Measurements from ENCODE around the gene MICAL2.

Gene MICAL2

DNA sequence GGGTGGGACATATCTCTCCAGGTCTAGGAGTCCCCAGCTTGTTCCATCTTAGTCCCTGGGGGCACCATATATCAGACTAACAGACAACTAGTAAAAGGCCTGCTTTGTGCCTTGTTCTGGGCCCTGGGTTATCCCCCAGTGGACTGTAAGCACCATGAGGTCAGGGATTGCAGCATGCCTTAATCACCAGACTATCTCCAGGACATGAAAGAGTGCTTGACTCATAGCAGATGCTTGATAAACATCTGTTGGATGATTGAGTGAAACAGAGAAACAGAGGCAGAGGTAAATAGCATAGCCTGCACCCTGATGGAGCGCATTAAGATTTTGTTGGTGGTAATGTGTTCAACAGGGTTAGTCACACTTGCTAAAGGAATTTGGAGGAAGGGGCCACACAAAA, 94.1 kb downstream of the MICAL2 start:
- DNase-seq = no peak

DNA sequence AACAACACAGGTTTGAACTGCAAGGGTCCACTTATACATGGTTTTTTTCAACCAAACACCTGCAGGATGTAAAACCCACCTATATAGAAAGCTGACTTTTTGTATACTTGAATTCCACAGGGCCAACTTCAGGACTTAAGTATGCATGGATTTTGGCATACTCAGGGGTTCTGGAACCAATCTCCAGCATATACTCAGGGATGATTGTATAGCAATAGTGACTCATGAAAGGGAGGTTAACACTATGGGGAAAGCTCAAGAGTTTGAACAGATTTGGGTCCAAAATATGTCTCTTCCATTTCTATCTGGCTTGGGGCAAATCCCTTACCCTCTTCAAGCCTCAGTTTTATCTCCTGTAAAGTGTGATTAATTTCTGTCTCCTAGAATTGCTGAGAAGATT, 94.9 kb downstream of the MICAL2 start:
- DNase-seq = no peak

GRCh38 chr11:12206529-12206928, 96.1 kb downstream of the MICAL2 start:
- peak in 1 of 58 donors; percentile 23 for DNase-seq

DNA sequence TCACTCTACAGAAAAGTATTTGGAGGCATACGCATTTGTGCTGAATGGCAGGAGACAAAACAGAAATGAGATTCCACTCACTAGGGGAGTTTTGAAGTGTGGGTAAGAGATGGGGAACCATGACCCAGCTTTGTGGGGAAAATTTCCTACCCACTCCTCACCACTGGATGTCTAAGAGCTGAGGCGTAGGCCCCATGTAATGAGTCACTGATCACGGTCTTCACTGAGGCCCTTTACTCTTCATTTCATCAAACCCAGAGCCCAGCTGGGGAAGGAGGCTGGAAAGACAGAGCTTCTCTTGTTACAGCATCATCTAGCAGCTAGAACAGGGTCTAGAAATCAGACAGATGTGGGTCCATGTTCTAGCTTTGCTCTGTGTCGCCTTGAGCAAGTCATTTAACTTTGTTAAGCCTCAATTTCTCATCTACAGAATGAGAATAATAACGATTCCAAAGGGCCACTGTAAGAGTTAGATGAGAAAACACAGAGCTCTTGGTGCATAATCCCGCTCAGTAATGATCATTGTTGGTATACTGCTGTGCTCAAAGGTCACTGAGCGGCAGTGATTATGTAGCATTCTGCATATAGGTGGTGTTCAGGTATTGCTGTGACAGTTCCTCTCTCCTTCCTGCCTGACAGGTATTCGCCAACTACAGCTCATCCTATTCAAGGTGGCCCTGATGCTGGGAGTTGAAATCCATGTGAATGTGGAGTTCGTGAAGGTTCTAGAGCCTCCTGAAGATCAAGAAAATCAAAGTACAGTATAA, 97.2 kb downstream of the MICAL2 start:
- DNase-seq = no peak

- no peak for DNase-seq
Measured at GRCh38 chr11:12209096-12209495, 98.7 kb downstream of the MICAL2 start.

- no peak for DNase-seq
Measured at GRCh38 chr11:12210200-12210599, 99.8 kb downstream of the MICAL2 start.

DNA sequence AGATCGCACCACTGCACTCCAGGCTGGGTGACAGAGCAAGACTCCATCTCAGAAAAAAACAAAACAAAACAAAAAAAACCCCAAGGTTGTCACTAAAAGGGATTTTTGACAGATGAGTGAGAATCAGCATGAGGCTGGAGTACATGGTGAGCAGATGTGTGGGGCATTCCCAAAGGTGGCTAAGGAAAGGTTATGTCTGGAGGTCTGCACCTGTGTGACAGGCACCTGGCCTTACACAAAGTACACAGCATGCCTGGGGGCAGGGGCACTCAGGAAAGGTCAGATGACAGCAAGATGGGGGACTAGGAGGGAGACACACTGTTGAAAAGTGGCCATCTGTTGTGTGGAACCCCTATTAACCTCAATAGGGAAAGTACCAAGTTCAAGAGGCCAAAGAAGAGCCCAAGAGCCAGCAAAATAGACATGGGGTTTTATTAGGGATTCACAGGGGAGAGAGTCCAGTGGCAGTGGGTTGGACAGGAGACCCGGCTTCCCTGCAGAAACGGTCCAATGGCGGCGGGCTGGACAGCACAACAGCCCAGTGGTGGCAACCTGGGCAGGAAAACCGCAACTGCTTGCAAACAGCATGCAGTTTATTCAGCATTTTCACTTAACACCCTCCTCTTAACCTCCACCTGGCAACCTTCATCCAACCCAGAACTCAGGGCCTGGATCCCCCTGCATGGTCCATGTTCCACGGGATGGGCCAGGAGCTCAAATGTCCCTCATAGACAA, 101.1 kb downstream of the MICAL2 start:
- DNase-seq = no peak

DNA sequence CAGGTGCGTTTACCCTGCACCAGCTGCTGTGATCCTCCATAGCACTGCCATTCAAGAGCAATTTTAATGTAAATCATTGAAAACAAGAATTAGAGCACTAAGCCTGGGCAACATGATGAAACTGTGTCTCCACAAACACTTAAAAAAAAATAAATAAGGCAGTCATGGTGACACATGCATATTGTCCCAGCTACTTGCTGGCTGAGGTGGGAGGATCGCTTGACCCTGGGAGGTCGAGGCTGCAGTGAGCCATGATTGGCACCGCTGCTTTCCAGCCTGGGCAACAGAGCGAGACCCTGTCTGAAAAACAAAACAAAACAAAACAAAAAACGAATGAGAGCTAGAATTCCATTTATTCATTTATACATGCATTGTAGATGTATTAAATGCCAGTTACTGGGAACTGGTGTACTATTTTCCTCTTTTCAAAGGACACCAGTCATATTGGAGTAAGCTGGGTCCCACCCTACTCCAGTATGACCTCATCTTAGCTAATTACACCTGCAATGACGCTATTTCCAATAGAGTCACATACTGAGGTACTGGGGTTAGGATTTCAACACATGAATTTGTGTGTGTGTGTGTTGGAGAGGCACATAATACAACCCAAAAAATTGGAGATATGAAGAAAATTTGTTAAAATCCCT, 101.9 kb downstream of the MICAL2 start:
- DNase-seq = no peak

GRCh38 chr11:12212821-12213185, 102.4 kb downstream of the MICAL2 start:
- DNase-seq = no peak

DNA sequence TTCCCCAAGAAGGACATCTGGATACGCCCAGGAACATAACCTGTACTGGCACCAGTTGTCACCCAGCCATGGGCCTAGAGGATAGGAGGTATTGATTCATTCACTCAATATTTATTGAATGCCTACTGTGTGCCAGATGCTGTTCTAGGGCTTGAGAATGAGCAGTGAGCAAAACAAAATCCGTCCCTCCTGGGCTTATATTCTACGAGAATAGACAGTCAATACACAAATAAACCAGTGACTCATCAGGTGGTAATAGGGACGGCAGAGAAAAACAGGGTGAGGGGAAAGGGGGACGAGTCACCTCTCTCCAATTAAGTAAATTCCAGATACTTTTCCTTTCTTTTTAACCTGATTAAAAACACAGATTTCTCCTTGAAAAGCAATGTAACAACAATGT, 103.5 kb downstream of the MICAL2 start:
- DNase-seq = no peak

- no peak for DNase-seq
Measured at GRCh38 chr11:12214751-12215150, 104.4 kb downstream of the MICAL2 start.

- no peak for DNase-seq
Measured at GRCh38 chr11:12215181-12215593, 104.8 kb downstream of the MICAL2 start.

GRCh38 chr11:12216041-12216451, 105.7 kb downstream of the MICAL2 start:
- DNase-seq = peak in 20 of 58 donors; percentile 9 to 74 (median 34)

- DNase-seq = peak in 5 of 58 donors; percentile 12 to 74 (median 27)
Measured at GRCh38 chr11:12216671-12217374, 106.4 kb downstream of the MICAL2 start.

GRCh38 chr11:12217879-12218278, 107.5 kb downstream of the MICAL2 start:
- DNase-seq = no peak

GRCh38 chr11:12218909-12219308, 108.5 kb downstream of the MICAL2 start:
- no peak for DNase-seq

- DNase-seq = no peak
Measured at GRCh38 chr11:12219757-12220156, 109.4 kb downstream of the MICAL2 start.

DNA sequence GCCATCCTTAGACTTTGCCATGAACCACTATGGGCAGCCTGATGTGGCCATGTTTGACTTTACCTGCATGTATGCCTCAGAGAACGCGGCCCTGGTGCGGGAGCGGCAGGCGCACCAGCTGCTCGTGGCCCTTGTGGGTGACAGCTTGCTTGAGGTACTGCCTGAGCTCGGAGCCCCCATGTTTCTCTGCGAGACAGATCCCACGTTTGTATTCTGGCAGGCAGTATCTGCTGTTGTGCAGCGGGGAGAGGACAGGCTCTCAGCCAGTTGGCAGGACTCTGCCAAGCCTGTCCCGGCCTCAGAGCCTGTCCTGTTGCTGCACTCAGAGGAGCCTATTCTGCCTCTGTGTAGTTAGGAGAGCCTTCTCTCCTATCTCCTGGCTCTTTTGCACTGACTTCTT, 109.9 kb downstream of the MICAL2 start:
- DNase-seq = peak in 54 of 58 donors; percentile 14 to 89 (median 68)

DNA sequence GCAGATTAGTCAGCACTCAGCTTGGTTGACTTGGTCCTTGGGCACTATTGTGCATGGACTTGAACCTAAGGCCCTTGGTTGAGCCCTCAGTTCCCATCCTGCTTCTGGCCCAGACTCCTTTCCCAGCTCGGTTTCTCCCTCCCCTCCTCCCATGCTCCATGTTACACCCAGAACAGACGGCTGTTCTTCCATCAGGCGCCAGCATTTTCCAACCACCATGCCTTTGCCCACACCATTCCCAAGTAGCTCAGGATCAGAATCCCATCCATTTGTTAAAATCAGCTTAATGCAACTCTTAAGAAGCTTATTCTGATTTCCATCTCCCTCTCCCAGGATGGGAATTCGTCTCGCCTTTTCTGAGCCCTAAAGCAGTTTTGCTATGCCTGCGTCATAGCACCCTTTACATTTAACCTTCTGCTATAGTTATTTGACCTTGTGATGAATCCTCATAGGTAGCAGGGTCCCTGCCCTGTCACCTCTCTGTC, 110.7 kb downstream of the MICAL2 start:
- DNase-seq = no peak

GRCh38 chr11:12222055-12222792, 111.8 kb downstream of the MICAL2 start:
- peak in 22 of 58 donors; percentile 11 to 67 (median 38) for DNase-seq
